Measurements from ENCODE around the gene SUSD1. TPM values are rescaled to one million over a fixed set of nuclear protein-coding genes. Genes with fewer than 3 reads are reported as not detected.

The SUSD1 gene
- polyA plus RNA-seq, 1 donor from 2014 or later, result 2.0 TPM

GRCh38 chr9:111994831-111995458 lies 180.2 kb downstream of the SUSD1 start:
- H3K27ac ChIP-seq (ENCODE audit: low read length), result no peak overlapping the region
- H4K20me1 ChIP-seq (ENCODE audit: insufficient read depth), result no peaks in the 10 kb centered on the region
- H3K9me3 ChIP-seq (ENCODE audit: low read length), result no peaks in the 10 kb centered on the region
- no peak overlapping the region for H2AFZ ChIP-seq (ENCODE audit: low read depth, low read length)
- H3F3A ChIP-seq (ENCODE audit: insufficient read depth, low read length, poor library complexity, severe bottlenecking), result no peaks in the 10 kb centered on the region
- no peak overlapping the region for H3K4me3 ChIP-seq (ENCODE audit: low read length)
- H3K4me2 ChIP-seq (ENCODE audit: low read length), result no peak overlapping the region
- no peaks in the 10 kb centered on the region for H3K36me3 ChIP-seq (ENCODE audit: insufficient read depth, low read length)
- no peaks in the 10 kb centered on the region for H3K79me2 ChIP-seq (replicated peaks; ENCODE audit: insufficient read depth, low read length)
- no peaks in the 10 kb centered on the region for H3K27me3 ChIP-seq (ENCODE audit: insufficient read depth, low read depth, low read length)
- H3K9me2 ChIP-seq (ENCODE audit: insufficient read depth, low read length), result no peaks in the 10 kb centered on the region
- no peak for TF ChIP-seq RAD21 (conservative IDR thresholded peaks at IDR 0.05)
- TF ChIP-seq CTCF (IDR thresholded peaks at IDR 0.05; ENCODE audit: poor library complexity, severe bottlenecking), result no peak
- TF ChIP-seq MXI1 (conservative IDR thresholded peaks at IDR 0.05; ENCODE audit: poor library complexity, severe bottlenecking), result no peak
- no peak for TF ChIP-seq SMC3 (conservative IDR thresholded peaks at IDR 0.05; ENCODE audit: poor library complexity)
- TF ChIP-seq POLR2AphosphoS5 (IDR thresholded peaks at IDR 0.05), result no peak
- no peak for TF ChIP-seq TAF1 (IDR thresholded peaks at IDR 0.05; ENCODE audit: low read depth)
- TF ChIP-seq REST (IDR thresholded peaks at IDR 0.05; ENCODE audit: borderline replicate concordance), result no peak
- TF ChIP-seq EP300 (conservative IDR thresholded peaks at IDR 0.05; ENCODE audit: poor library complexity, severe bottlenecking), result no peak
- TF ChIP-seq EZH2 (IDR thresholded peaks at IDR 0.05; ENCODE audit: borderline replicate concordance, insufficient read depth, low read length, poor library complexity, severe bottlenecking), result no peak
- H3K9ac ChIP-seq (ENCODE audit: low read length), result no peak overlapping the region

GRCh38 chr9:111993319-111993718 lies 181.8 kb downstream of the SUSD1 start:
- Histone ChIP-seq H3K9ac (ENCODE audit: low read length) (no peak overlapping the region), H4K20me1 (ENCODE audit: insufficient read depth) (no peaks in the 10 kb centered on the region), H3K9me3 (ENCODE audit: low read length) (no peaks in the 10 kb centered on the region), H3K36me3 (ENCODE audit: insufficient read depth, low read length) (no peaks in the 10 kb centered on the region), H3K4me2 (ENCODE audit: low read length) (no peak overlapping the region), H3K27ac (ENCODE audit: low read length) (no peak overlapping the region), H3K27me3 (ENCODE audit: insufficient read depth, low read depth, low read length) (no peaks in the 10 kb centered on the region), H3K4me3 (ENCODE audit: low read length) (no peak overlapping the region), H3F3A (ENCODE audit: insufficient read depth, low read length, poor library complexity, severe bottlenecking) (no peaks in the 10 kb centered on the region), H3K9me2 (ENCODE audit: insufficient read depth, low read length) (no peaks in the 10 kb centered on the region), H3K79me2 (replicated peaks; ENCODE audit: insufficient read depth, low read length) (no peaks in the 10 kb centered on the region), H2AFZ (ENCODE audit: low read depth, low read length) (no peak overlapping the region)
- TF ChIP-seq REST (IDR thresholded peaks at IDR 0.05; ENCODE audit: borderline replicate concordance) (no peak), TAF1 (IDR thresholded peaks at IDR 0.05; ENCODE audit: low read depth) (no peak), RAD21 (conservative IDR thresholded peaks at IDR 0.05) (no peak), POLR2AphosphoS5 (IDR thresholded peaks at IDR 0.05) (no peak), CTCF (IDR thresholded peaks at IDR 0.05; ENCODE audit: poor library complexity, severe bottlenecking) (no peak), MXI1 (conservative IDR thresholded peaks at IDR 0.05; ENCODE audit: poor library complexity, severe bottlenecking) (no peak), SMC3 (conservative IDR thresholded peaks at IDR 0.05; ENCODE audit: poor library complexity) (no peak), EP300 (conservative IDR thresholded peaks at IDR 0.05; ENCODE audit: poor library complexity, severe bottlenecking) (no peak), EZH2 (IDR thresholded peaks at IDR 0.05; ENCODE audit: borderline replicate concordance, insufficient read depth, low read length, poor library complexity, severe bottlenecking) (no peak)

Data from neural cell (in vitro differentiated cells).